ENCODE data around the gene TSHZ1.

DNA sequence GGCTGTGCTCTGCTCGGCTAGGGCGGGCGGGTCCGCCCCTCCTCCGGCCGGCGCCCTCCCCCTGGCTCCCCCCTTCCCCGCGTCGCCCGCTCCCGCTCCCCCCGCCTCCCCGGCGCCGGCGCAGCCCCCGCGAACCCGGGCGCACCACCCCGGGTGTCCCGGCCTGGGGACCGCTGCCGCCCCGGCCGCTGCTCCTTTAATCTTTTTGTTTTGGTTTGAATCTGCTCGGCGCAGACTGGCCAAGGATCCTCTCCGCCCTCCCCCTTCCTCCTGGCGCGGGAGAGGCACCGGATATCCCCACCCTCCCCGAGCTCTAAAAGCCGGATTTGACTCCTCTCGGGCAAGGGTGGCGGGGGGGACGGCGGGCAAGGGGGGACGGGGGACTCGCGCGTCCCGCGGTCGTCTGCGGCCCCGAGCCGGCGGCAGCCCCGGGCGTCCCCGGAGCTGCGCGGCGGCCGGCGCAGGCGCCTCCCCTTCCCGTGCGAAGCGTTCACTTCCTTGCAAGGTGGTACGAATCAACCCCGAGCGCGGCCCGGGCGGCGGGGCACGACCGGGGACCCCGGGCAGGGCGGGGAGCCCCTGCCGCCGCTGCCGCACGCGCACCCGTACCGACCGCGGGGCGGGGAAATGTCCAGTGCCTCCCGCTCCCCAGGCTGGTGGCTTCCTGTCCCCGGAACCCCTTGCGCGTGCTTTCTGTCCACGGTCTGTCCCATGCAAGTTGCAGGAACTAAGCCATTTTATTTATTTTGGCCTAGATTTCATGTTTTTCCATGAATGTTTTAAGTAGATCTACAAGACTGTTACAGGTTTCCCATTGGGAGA lies 1.3 kb upstream of the TSHZ1 start, which contains the start of gene PTGR3:
- TF ChIP-seq POLR2A (IDR thresholded peaks at IDR 0.05), result peak; percentile 33 to 66
- TF ChIP-seq, protein P1, sequence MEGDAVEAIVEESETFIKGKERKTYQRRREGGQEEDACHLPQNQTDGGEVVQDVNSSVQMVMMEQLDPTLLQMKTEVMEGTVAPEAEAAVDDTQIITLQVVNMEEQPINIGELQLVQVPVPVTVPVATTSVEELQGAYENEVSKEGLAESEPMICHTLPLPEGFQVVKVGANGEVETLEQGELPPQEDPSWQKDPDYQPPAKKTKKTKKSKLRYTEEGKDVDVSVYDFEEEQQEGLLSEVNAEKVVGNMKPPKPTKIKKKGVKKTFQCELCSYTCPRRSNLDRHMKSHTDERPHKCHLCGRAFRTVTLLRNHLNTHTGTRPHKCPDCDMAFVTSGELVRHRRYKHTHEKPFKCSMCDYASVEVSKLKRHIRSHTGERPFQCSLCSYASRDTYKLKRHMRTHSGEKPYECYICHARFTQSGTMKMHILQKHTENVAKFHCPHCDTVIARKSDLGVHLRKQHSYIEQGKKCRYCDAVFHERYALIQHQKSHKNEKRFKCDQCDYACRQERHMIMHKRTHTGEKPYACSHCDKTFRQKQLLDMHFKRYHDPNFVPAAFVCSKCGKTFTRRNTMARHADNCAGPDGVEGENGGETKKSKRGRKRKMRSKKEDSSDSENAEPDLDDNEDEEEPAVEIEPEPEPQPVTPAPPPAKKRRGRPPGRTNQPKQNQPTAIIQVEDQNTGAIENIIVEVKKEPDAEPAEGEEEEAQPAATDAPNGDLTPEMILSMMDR (IDR thresholded peaks at IDR 0.05), result no peak

All from gastroesophageal sphincter (tissue), 3 donors.